ENCODE data around the gene LKAAEAR1.
"Not testable (repeated sequence)": the region's sequence is repeated elsewhere in the genome, so short reads cannot be mapped to it uniquely, and the experiment has no call there.

- not testable (repeated sequence) for TF ChIP-seq CTCF (IDR thresholded peaks at IDR 0.05; ENCODE audit: low read length); EZH2 (IDR thresholded peaks at IDR 0.05; ENCODE audit: borderline replicate concordance, low read length)
These were observed 33.2 kb upstream of the LKAAEAR1 start for GRCh38 chr20:64117432-64117777.
